T-cell (primary cell): ENCODE data around the gene LSG1. TPM values are rescaled to one million over a fixed set of nuclear protein-coding genes. Genes with fewer than 3 reads are reported as not detected.
"Not testable (repeated sequence)": the region's sequence is repeated elsewhere in the genome, so short reads cannot be mapped to it uniquely, and the experiment has no call there.

Source experiments
- ATAC-seq, 4 experiments: fragments of 200-7000 bp in 3 of 4; fragments of 150-1000 bp in 1 of 4; cut with Tn5 transposase; replicated peaks in 1 of 4; 1 replicate in 3 of 4; 2 replicates in 1 of 4; pipeline ENCODE4 v1.10.0; 2021; ENCODE audit warnings: moderate library complexity in 3 of 4, mild to moderate bottlenecking in 2 of 4, moderate number of reproducible peaks in 1 of 4
- CTCF ChIA-PET, 2 donors: fragments of 300-600 bp; sonication (Branson Sonifier 250); formaldehyde crosslinking; loops; one replicate each; lab custom pipeline; 2022; ENCODE audit warnings: antibody characterized with exemption in 2 of 2; lab: Charles Lee
- POLR2A ChIA-PET, 2 donors: fragments of 300-600 bp; sonication (Branson Sonifier 250); formaldehyde crosslinking; loops; one replicate each; lab custom pipeline; 2022; ENCODE audit warnings: antibody characterized with exemption in 2 of 2; lab: Charles Lee
- DNase-seq, 35 experiments: peaks; one replicate each; pipeline versions ENCODE4 v3.0.0 to v3.0.0-alpha.2; 2013 to 2023
- H3K27ac ChIP-seq: one replicate; pipeline ENCODE4 v1.5.1; 2013; ENCODE audit warnings: low read length
- H3K27me3 ChIP-seq, 2 experiments: replicated peaks in 1 of 2; 1 replicate in 1 of 2; 2 replicates in 1 of 2; pipeline versions ENCODE4 v1.6.1 to v1.7.0; 2013; ENCODE audit warnings: low read length in 1 of 2, mixed read lengths in 1 of 2; ENCODE audit not compliant: control insufficient read depth in 2 of 2, insufficient read depth in 2 of 2; ENCODE audit errors: extremely low read depth in 1 of 2
- H3K36me3 ChIP-seq, 2 donors: 1 replicate in 1 of 2; 2 replicates in 1 of 2; pipeline versions ENCODE4 v1.6.1 to v1.7.0; 2013; ENCODE audit warnings: low read length in 1 of 2; ENCODE audit not compliant: control insufficient read depth in 2 of 2, insufficient read depth in 1 of 2; ENCODE audit errors: extremely low read depth in 1 of 2
- H3K4me1 ChIP-seq, 2 experiments: 1 replicate in 1 of 2; 2 replicates in 1 of 2; pipeline versions ENCODE4 v1.6.1 to v1.7.0; 2013; ENCODE audit warnings: low read length in 2 of 2, mixed read lengths in 1 of 2; ENCODE audit not compliant: insufficient read depth in 2 of 2, control insufficient read depth in 1 of 2; ENCODE audit errors: extremely low read depth in 1 of 2
- H3K4me3 ChIP-seq, 2 donors: 1 replicate in 1 of 2; 2 replicates in 1 of 2; pipeline versions ENCODE4 v1.5.1 to v1.7.0; 2013; ENCODE audit warnings: mild to moderate bottlenecking in 2 of 2, low read length in 1 of 2, moderate library complexity in 1 of 2; ENCODE audit not compliant: control insufficient read depth in 1 of 2; ENCODE audit errors: extremely low read depth in 1 of 2
- H3K9me3 ChIP-seq: 2 replicates; pipeline ENCODE4 v1.7.0; 2013
- H3K27ac Mint-ChIP-seq, 2 donors: one replicate each; pipeline ENCODE4 v1.8.0; 2020 to 2021; ENCODE audit warnings: mild to moderate bottlenecking in 2 of 2, mixed read lengths in 2 of 2
- H3K27me3 Mint-ChIP-seq, 2 donors: one replicate each; pipeline ENCODE4 v1.8.0; 2021 to 2022; ENCODE audit warnings: mixed read lengths in 2 of 2
- H3K36me3 Mint-ChIP-seq: one replicate; pipeline ENCODE4 v1.8.0; 2021; ENCODE audit warnings: mixed read lengths
- H3K4me1 Mint-ChIP-seq, 3 donors: one replicate each; pipeline ENCODE4 v1.8.0; 2020 to 2022; ENCODE audit warnings: mixed read lengths in 3 of 3, mild to moderate bottlenecking in 1 of 3
- H3K4me3 Mint-ChIP-seq, 3 donors: one replicate each; pipeline ENCODE4 v1.8.0; 2020 to 2022; ENCODE audit warnings: mild to moderate bottlenecking in 3 of 3, mixed read lengths in 3 of 3, moderate library complexity in 3 of 3
- H3K9me3 Mint-ChIP-seq, 3 donors: one replicate each; pipeline ENCODE4 v1.8.0; 2020 to 2022; ENCODE audit warnings: mixed read lengths in 3 of 3
- WGBS: methylation state at CpG from one replicate; pipeline ENCODE4 v1.1.5; 2013; ENCODE audit warnings: missing lambda C conversion rate; ENCODE audit not compliant: insufficient coverage; 5-methylcytosine and 5-hydroxymethylcytosine counted together
- total RNA-seq, 35 experiments: library from RNA in 6 of 35; stranded (reverse) in 6 of 35; fragments of 120-200 nt in 1 of 35; gene quantifications; one replicate each; pipeline versions ENCODE4 v1.2.1 to v1.2.4 and lab custom pipeline; 2013 to 2026

The LSG1 gene
- total RNA-seq, 5 donors from 2014 or later (not counting 1 experiment from before 2014, with no cell fraction given), result 40.0 to 83.5 (median 49.5) TPM

DNA sequence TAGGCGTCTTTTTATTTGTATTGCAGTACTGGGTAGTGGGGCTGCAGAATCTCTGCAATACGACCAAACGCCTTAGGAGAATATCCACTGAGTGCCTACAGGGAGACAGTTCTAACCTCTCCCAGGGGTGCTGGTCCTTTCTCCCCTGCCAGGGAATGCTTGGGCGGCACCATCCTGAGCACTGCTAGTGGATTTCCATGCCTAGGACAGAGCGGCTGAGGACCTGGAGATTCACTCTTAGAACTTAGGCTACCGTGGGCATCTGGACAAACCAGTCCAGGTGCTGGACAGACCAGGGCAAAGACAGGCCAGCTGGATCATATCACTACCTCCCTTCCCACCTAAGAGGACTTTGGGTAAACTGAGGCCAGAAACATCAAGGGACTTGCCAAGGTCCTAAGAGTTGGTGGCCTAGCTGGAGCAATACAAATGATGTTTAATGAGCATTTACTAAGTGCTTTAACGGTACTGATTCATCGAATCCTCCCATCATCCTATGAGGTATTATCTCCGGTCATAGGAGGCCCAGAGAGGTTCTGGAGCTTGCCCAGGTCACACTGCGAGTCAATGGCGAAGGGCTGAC is 39.7 kb downstream of the LSG1 start:
- no peaks in the 10 kb centered on the region for H3K9me3 ChIP-seq
- DNase-seq, result no peak
- H3K27ac Mint-ChIP-seq, result peak overlapping the region in 1 of 2 donors; percentile 44
- no peaks in the 10 kb centered on the region for H3K27me3 ChIP-seq
- H3K4me1 ChIP-seq, result peaks cover 0 to 14% of the 10 kb centered on the region in 2 experiments
- H3K4me1 Mint-ChIP-seq, result peaks cover 0 to 11% (median 10%) of the 10 kb centered on the region in 3 donors
- H3K4me3 Mint-ChIP-seq, result peak overlapping the region; percentile 77 to 81 (median 78)
- no peak for ATAC-seq
- ChIA-PET CTCF (interaction anchor here (0.5 to 0.6 kb wide), 2 partner anchors 25 to 948 kb away, joined by 3 to 7 read pairs; no protein-coding TSS in a partner anchor), POLR2A (no interaction called here)
- no peaks in the 10 kb centered on the region for H3K9me3 Mint-ChIP-seq
- H3K27me3 Mint-ChIP-seq, result no peaks in the 10 kb centered on the region
- H3K27ac ChIP-seq, result no peak overlapping the region
- WGBS, result 86% methylated on average over 9 of the region's 11 CpGs
- H3K36me3 ChIP-seq, result no peaks in the 10 kb centered on the region
- H3K4me3 ChIP-seq, result peak overlapping the region; percentile 48 to 68
- H3K36me3 Mint-ChIP-seq, result no peaks in the 10 kb centered on the region

DNA sequence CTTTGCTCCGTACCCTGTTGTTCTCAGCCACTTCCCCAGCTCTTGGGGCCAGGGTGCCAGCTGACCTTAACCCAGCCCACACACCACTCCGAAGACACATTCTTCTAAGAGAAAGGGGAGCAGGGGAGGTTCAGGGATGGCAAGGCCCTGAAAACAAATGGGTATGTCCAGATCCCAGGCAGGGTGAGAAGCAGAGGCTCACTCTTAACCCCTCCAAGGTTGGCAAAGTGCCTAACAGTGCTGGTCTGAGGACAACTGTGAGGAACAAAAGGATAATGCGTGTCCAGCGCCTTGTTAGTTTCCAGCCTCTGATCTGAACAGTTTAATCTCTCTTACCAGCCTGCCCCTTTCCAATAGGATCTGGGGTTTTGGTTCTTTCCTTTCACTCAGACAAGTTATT is 40.3 kb downstream of the LSG1 start:
- no peaks in the 10 kb centered on the region for H3K27me3 Mint-ChIP-seq
- no peak overlapping the region for H3K4me3 ChIP-seq
- DNase-seq, result no peak
- no peak overlapping the region for H3K27ac Mint-ChIP-seq
- no peaks in the 10 kb centered on the region for H3K9me3 ChIP-seq
- H3K9me3 Mint-ChIP-seq, result no peaks in the 10 kb centered on the region
- H3K27me3 ChIP-seq, result no peaks in the 10 kb centered on the region
- WGBS, result no CpG with 5 or more reads among the region's 4 CpGs
- peaks cover 0 to 14% of the 10 kb centered on the region in 2 experiments for H3K4me1 ChIP-seq
- POLR2A ChIA-PET, result no interaction called here
- CTCF ChIA-PET, result interaction anchor here in 1 of 2 donors (0.5 to 0.6 kb wide), 2 partner anchors 177 to 948 kb away, joined by 4 to 7 read pairs; no protein-coding TSS in a partner anchor
- H3K36me3 ChIP-seq, result no peaks in the 10 kb centered on the region
- H3K27ac ChIP-seq, result no peak overlapping the region
- peaks cover 0 to 11% (median 10%) of the 10 kb centered on the region in 3 donors for H3K4me1 Mint-ChIP-seq
- H3K36me3 Mint-ChIP-seq, result no peaks in the 10 kb centered on the region
- no peak for ATAC-seq
- H3K4me3 Mint-ChIP-seq, result peak overlapping the region; percentile 77 to 81 (median 78)

- CTCF ChIA-PET, H3K4me3 Mint-ChIP-seq, H3K36me3 ChIP-seq, H3K9me3 Mint-ChIP-seq, H3K27ac Mint-ChIP-seq, H3K4me3 ChIP-seq, POLR2A ChIA-PET, H3K27ac ChIP-seq, H3K36me3 Mint-ChIP-seq, DNase-seq, H3K27me3 Mint-ChIP-seq, H3K27me3 ChIP-seq, ATAC-seq, H3K9me3 ChIP-seq: not testable (repeated sequence)
- WGBS, result 97% methylated on average over 21 of the region's 29 CpGs
- peaks cover 0 to 14% of the 10 kb centered on the region in 2 experiments for H3K4me1 ChIP-seq
- peaks cover 0 to 11% (median 10%) of the 10 kb centered on the region in 3 donors for H3K4me1 Mint-ChIP-seq
Observed at GRCh38 chr3:194630681-194631080, 41.3 kb downstream of the LSG1 start.

- Histone ChIP-seq H3K4me3 (no peak overlapping the region), H3K9me3 (no peaks in the 10 kb centered on the region), H3K36me3 (no peaks in the 10 kb centered on the region), H3K27me3 (no peaks in the 10 kb centered on the region), H3K27ac (no peak overlapping the region), H3K4me1 (no peaks in the 10 kb centered on the region)
- Mint-ChIP-seq H3K4me3 (no peak overlapping the region), H3K27me3 (no peaks in the 10 kb centered on the region), H3K9me3 (no peaks in the 10 kb centered on the region), H3K27ac (no peak overlapping the region), H3K36me3 (no peaks in the 10 kb centered on the region), H3K4me1 (no peaks in the 10 kb centered on the region)
- POLR2A ChIA-PET, result no interaction called here
- ATAC-seq (no peak), DNase-seq (no peak)
- CTCF ChIA-PET, result interaction anchor here in 1 of 2 donors (0.6 kb wide), 1 partner anchor 635 kb away, joined by 3 read pairs; no protein-coding TSS in a partner anchor
- WGBS, result 96% methylated on average over 6 of the region's 6 CpGs
Observed at GRCh38 chr3:194624956-194625355, 47.0 kb downstream of the LSG1 start.

DNA sequence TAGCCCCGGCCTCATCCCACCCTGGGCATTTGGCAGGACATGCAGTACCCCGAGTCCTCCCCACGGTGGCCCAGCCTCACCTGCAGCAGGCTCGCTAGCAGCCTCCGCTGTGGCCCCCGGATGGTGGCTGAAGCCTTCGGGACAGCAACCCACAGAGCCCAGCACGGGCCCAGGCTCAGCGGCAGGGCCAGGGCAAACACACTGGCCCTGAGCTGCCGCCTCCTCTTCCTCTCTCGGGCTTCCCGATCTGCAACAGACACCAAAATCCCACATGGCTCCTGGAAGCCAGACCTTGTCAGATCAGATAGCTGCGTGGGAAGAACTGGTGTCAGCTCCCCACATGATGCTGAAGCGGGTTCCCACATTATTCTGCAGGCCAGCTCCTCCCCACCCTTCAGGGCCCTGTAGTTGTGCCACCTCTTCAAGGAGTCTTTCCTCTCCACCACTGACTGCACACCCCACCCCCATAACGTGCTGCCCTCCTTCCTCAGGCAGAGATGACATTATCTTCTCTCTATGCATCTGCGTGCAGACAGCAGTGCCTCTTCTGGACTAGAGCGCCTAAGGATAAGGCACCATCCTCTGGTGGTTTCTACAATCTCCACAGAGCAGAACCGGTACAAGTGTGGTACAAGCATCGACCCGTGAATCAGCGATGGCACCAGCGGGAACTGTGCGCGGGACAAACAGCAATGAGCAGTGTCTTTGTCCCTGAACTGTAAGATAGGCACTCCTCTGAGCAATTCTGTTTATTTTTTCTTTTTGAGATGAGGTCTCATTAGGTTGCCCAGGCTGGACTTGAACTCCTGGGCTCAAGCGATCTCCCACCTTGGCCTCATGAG is 48.3 kb downstream of the LSG1 start:
- CTCF ChIA-PET, result interaction anchor here in 1 of 2 donors (0.7 kb wide), 1 partner anchor 36 kb away, joined by 4 read pairs; no protein-coding TSS in a partner anchor

GRCh38 chr3:194622621-194623340 is 49.2 kb downstream of the LSG1 start:
- Mint-ChIP-seq H3K27me3 (no peaks in the 10 kb centered on the region), H3K27ac (no peak overlapping the region), H3K9me3 (no peaks in the 10 kb centered on the region), H3K4me3 (no peak overlapping the region), H3K36me3 (no peaks in the 10 kb centered on the region), H3K4me1 (no peaks in the 10 kb centered on the region)
- Histone ChIP-seq H3K36me3 (no peaks in the 10 kb centered on the region), H3K27me3 (no peaks in the 10 kb centered on the region), H3K4me1 (no peaks in the 10 kb centered on the region), H3K9me3 (no peaks in the 10 kb centered on the region), H3K4me3 (no peak overlapping the region), H3K27ac (no peak overlapping the region)
- ATAC-seq (no peak), DNase-seq (no peak)
- ChIA-PET POLR2A (no interaction called here), CTCF (no interaction called here)
- WGBS, result 88% methylated on average over 5 of the region's 26 CpGs

More for the DNA sequence above, 48.3 kb downstream of the LSG1 start:
- H3K4me3 ChIP-seq, result no peak overlapping the region
- H3K36me3 ChIP-seq, result no peaks in the 10 kb centered on the region
- no peaks in the 10 kb centered on the region for H3K4me1 Mint-ChIP-seq
- H3K9me3 Mint-ChIP-seq, result no peaks in the 10 kb centered on the region
- no peak overlapping the region for H3K27ac ChIP-seq
- POLR2A ChIA-PET, result no interaction called here
- no peaks in the 10 kb centered on the region for H3K36me3 Mint-ChIP-seq
- DNase-seq, result no peak
- H3K9me3 ChIP-seq, result no peaks in the 10 kb centered on the region
- no peaks in the 10 kb centered on the region for H3K4me1 ChIP-seq
- H3K4me3 Mint-ChIP-seq, result no peak overlapping the region
- 93% methylated on average over 25 of the region's 25 CpGs for WGBS
- H3K27me3 ChIP-seq, result no peaks in the 10 kb centered on the region
- no peaks in the 10 kb centered on the region for H3K27me3 Mint-ChIP-seq
- no peak for ATAC-seq
- no peak overlapping the region for H3K27ac Mint-ChIP-seq
